NCI-H774 (cell line): ENCODE measurements around the gene ARMC2.

ENCODE experiments used
- DNase-seq: peaks from one replicate; lab custom pipeline; 2025; lab: John Stamatoyannopoulos, UW

Gene ARMC2

GRCh38 chr6:108988296-108988695, 140.1 kb downstream of the ARMC2 start:
- no peak for DNase-seq

GRCh38 chr6:108988765-108989164, 140.5 kb downstream of the ARMC2 start:
- no peak for DNase-seq

DNA sequence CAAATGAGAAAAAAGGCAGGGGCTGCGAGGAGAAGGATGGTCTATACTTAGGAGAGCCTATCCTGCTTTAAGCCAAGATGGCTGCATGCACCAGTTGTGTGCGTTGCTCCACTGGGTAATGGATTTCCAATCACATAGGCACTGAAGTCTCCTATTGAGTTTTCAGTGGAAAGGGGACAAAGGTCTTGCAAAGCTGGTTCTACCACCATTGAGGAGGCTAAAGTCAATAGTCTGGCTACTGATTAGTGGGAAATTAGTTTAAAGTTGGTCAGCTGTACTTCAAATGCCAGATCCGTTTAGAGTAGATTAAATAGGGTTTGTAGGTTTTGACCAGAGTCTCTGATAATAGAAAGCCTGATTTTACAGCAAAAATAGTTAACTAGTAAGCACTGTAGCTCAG, 141.5 kb downstream of the ARMC2 start:
- no peak for DNase-seq

- no peak for DNase-seq
These were observed 145.7 kb downstream of the ARMC2 start for GRCh38 chr6:108993876-108994275.

DNA sequence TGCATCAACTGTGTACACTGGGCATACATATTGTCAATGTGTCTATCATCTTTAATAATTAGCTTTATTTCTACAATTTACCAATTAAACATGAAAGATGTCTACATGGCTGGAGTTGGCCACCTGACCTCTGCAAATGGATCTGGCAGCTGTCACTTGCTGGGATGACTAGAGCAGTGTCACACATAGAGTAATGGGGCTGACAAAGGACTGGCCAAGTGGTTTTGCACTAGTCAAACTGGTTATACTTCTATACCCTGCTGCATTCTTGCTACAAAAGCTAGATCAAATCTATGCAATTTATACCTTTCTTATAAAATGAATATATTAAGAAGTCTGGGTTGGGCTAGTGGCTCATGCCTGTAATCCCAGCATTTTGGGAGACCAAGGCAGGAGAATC, 147.1 kb downstream of the ARMC2 start:
- no peak for DNase-seq

DNA sequence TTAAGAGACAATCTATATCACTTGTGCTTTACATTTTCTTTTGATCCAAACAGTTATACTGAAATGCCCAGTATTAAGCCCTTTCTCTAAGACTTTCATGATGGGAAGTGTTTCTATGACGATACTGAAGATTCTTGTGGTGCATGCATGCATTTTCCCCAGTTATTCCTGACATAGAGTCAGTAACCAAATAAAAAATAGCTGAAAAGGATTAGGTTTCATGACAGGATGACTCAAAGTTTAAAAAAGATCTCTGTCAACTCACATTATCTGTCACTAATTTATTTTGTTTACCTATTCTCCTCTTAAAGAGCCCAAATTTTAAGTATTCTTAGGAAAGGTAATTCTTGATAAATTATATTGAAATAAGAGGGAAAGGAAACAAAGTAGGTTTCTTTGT, 148.0 kb downstream of the ARMC2 start:
- DNase-seq: no peak

GRCh38 chr6:108998485-108998884, 150.3 kb downstream of the ARMC2 start:
- DNase-seq: no peak

DNA sequence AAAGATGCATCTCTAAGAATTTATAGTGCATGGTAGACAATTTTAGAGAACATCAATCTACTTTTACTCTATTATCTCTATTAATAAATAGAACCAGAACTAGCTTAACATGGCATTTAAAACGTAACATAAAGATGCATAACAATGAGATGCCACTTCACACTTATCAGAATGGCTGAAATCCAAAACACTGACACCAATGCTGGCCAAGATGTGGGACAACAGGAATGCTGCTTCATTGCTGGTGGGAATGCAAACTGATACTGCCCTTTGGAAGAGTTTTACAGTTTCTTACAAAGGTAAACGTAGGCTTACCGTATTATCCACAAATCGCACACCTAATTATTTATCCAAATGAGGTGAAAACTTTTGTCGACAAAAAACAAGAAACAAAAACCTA, 151.2 kb downstream of the ARMC2 start:
- no peak for DNase-seq

GRCh38 chr6:109000289-109000688, 152.1 kb downstream of the ARMC2 start:
- no peak for DNase-seq

DNA sequence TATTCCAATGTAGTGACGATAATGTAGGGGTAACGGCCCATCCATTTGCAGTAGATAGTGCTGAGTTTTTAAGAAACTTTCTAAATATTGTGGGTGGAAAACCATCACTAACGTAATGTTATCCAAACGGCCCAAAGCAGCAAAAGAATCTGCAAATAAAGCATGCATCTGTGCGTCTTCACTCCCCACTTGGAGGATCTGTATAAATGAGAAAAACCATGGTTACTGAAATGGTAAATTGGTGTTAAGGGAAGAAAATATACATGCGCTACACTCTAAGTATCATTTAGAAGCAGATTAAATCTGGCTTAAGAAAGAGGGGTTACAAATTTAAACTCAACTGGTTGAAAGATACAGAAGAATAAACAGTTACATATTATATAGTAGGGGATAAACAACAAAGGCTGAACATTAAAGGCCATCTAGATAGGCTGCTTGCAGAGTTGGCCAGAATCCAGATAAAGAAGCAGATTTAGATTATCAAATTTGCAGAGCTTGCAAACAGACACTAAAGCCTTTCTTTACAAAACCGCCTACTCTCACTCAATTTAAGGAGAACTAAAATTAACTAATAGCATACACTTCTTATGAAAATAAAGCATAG, 153.2 kb downstream of the ARMC2 start:
- DNase-seq: no peak

GRCh38 chr6:109002051-109002697, 154.0 kb downstream of the ARMC2 start:
- no peak for DNase-seq

GRCh38 chr6:109002882-109003281, 154.7 kb downstream of the ARMC2 start:
- DNase-seq: no peak

DNA sequence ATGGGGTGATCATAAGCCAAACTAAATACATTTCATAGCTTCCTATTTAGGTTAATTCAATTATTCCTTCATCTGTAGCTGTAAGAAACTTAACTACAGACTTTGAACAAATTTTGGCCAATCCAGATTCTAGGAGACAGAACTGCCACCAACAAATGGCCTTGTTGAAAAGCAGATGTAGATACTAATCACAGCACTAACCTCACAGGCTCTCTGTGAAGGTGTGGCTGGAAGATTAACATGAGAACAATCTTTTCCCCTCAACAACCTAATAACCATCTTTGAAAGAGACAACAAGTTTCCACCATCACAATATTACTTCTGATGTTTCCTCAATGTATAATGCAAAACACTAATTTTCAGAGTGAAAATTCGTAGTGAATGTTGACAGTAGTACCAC, 158.6 kb downstream of the ARMC2 start:
- DNase-seq: no peak

- no peak for DNase-seq
These were observed 159.3 kb downstream of the ARMC2 start for GRCh38 chr6:109007521-109007920.

DNA sequence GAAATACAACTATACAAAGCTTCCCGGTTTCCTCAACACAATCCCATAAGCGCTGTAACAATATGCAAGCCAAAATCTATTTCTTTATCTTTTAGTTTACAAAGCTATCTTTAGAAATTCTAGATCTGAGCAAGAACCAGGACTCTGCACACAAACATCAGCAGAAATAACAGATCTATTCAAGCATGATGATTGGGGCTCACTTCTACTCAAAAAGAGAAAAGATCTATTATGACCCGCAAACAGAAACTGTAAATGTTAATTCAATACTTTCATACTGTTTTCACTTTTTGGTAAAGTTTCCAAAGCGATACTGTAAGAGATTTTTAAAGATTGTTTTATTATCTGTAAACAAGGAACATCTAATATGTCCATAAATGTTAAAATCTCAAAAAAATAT, 159.8 kb downstream of the ARMC2 start:
- DNase-seq: no peak

GRCh38 chr6:109008537-109009235, 160.5 kb downstream of the ARMC2 start:
- peak; percentile 66 for DNase-seq

DNA sequence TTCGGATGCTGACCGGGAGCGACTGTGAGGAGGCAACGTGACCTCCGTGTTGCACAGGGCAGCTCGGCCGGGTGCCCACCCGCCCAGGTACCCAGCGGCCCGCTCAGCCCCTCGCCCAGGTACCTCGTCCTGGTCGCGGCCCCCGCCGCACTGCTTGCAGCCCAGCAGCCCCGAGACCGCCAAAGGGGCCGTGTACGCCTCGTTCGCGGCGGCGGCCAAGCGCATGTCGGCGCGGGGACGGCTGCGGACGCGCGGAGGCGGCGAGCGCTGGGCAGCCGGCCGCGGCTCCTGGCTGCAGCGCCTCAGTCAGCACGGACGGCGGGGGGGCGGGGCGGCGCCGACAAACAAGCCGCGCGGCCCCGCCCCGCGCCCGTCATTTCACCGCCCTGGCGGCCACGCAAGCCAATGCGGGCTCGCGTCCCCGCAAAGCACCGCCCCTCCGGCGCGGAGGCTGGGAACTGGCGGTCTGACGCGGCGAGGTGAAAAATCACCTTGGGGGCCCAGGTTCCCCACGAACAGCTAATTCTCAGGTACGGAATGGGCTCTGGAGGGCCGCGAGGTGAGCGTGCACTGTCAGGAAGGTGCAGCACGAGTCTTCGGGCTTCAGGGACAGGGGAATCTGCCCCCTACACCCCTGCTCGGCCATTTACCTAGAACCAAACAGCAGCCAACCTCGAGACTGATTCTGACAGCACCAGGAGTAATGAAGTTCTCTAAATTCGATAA, 161.2 kb downstream of the ARMC2 start:
- peak; percentile 97 for DNase-seq

DNA sequence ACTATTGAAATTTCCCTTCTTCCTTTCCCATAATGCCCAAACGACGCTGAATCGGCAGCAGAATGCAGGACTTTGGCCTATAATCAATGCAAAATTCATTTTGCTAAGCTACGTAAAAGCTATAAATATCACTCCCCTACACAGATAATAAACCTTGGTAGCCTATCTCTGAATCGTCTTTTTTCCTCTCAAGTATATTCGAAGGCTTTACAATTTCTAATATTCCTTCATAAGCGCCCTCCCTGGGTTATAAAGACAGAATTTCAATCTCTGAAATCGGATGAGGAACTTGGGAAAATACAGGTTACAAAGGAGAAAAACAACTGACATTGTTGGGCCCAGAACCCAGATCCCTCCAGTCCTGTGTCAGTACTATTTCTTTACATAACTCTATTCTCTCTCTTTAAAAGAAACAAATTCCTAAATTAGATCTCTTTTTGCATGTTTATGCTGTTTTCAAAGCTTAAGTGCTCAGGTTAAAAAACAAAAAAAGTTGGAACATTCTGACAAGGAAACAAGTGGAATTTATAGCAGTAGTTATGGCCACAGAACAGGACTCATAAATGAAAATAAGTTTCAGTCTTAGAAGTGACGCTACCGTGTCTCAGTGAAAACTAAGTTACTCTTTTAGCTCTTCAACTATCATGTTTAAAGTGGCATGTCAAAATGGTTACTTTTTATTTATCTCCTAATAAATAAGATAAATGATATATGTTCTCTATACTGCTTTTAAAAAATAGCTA, 161.9 kb downstream of the ARMC2 start:
- no peak for DNase-seq

- DNase-seq: peak; percentile 45
These were observed 162.5 kb downstream of the ARMC2 start for GRCh38 chr6:109010705-109011102.

GRCh38 chr6:109013656-109014305, 165.6 kb downstream of the ARMC2 start:
- DNase-seq: no peak

DNA sequence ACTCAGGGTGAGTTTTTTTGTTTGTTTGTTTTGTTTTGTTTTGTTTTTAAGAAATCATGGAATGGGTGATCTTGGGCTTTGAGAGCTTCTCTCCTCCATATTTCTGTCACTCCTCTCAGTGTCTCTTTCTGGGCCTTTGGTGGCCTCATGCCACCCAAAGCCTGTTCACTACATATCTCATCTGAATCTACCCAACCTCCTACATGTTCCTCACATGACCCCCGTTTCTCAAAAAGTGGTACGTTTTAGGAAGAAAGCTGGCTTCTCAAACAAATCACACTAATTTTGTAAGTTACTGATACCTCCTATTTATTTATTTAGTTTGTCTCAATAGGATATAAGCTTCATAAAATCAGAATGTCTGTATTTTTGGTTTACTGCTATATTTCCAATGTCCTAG, 166.4 kb downstream of the ARMC2 start:
- no peak for DNase-seq

- DNase-seq: no peak
These were observed 167.0 kb downstream of the ARMC2 start for GRCh38 chr6:109015176-109015575.
